Measurements from ENCODE around the gene RAPGEF1. TPM values are rescaled to one million over a fixed set of nuclear protein-coding genes. Genes with fewer than 3 reads are reported as not detected.

The RAPGEF1 gene
- total and polyA plus RNA-seq, 2 experiments from 2014 or later = 26.2 to 29.7 TPM

DNA sequence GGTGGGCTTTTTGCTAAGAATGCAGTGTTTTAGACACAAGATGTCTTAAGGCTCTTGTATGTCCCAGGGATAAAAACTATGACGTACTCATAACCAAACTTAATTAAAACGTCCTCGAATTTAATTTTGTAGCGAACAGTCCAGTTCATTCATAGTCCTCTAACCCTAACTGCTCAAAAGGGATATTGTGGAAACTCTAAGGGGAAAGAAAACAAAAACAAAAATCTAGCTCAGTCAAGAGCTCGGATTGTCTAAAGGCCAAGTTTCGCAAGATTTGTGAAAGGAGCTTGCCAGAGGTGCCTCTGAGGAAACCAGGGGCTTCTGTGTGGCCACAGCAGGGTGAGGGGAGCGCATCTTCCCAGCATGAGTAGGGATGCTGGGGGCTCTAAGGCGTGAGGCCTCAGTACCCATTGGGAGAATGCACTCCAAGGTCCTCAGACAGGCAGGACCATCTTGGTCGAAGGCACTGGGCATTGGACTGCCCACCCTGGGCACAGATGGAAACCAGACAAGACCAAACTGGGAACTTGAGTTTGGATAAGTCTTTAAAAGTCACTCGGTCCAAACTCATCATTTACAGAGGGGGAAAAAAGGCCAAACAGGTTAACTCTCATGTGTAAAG lies 122.8 kb downstream of the RAPGEF1 start:
- Histone ChIP-seq H3K36me3 (replicated peaks; ENCODE audit: insufficient read depth, low read depth) (no peaks in the 10 kb centered on the region), H3K9me2 (replicated peaks; ENCODE audit: insufficient read depth) (no peaks in the 10 kb centered on the region), H2AFZ (no peak overlapping the region), H3K4me2 (no peak overlapping the region), H3K27me3 (no peaks in the 10 kb centered on the region), H3K79me2 (no peaks in the 10 kb centered on the region), H4K20me1 (ENCODE audit: insufficient read depth, poor library complexity, severe bottlenecking) (no peaks in the 10 kb centered on the region), H3K9me3 (ENCODE audit: low read depth) (no peaks in the 10 kb centered on the region), H3K27ac (no peak overlapping the region), H3K4me3 (no peak overlapping the region), H3K4me1 (ENCODE audit: insufficient read depth) (no peaks in the 10 kb centered on the region)
- no peak for DNase-seq (ENCODE audit: low spot score)
- WGBS (ENCODE audit: low lambda C conversion rate, missing lambda C conversion rate) = 81% methylated on average over 10 of the region's 10 CpGs
- TF ChIP-seq, protein P1, sequence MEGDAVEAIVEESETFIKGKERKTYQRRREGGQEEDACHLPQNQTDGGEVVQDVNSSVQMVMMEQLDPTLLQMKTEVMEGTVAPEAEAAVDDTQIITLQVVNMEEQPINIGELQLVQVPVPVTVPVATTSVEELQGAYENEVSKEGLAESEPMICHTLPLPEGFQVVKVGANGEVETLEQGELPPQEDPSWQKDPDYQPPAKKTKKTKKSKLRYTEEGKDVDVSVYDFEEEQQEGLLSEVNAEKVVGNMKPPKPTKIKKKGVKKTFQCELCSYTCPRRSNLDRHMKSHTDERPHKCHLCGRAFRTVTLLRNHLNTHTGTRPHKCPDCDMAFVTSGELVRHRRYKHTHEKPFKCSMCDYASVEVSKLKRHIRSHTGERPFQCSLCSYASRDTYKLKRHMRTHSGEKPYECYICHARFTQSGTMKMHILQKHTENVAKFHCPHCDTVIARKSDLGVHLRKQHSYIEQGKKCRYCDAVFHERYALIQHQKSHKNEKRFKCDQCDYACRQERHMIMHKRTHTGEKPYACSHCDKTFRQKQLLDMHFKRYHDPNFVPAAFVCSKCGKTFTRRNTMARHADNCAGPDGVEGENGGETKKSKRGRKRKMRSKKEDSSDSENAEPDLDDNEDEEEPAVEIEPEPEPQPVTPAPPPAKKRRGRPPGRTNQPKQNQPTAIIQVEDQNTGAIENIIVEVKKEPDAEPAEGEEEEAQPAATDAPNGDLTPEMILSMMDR (IDR thresholded peaks at IDR 0.05; ENCODE audit: poor library complexity) = no peak

DNA sequence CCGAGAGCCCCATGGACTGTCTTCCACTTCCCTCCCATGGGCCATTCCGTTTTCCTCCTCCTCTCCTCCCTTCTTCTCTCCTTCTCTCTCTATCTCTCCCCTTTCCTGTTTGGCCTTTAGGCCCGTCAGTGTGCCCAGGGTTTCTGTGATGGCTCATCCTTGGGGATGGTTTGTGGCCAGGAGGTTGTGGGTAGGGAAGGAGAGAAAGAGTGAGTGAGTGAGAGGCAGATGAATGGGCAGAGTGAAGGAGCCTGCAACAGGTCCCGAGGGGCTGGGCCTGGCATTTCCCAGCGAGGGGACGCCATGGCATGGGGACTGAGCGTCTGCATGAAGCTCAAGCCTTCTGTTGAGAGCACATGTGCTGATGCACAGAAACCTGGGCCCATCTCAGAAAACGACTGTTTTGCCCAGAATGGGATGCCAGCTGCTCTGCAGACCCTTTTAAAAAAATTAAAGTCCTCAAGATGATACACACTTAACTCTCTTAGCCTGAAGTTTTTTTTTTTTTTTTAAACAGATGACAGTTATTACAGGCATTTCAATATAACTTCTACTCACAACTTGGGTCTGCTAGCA lies 125.4 kb downstream of the RAPGEF1 start:
- DNase-seq (ENCODE audit: low spot score) = no peak
- WGBS (ENCODE audit: low lambda C conversion rate, missing lambda C conversion rate) = 90% methylated on average over 7 of the region's 8 CpGs
- no peaks in the 10 kb centered on the region for H3K9me3 ChIP-seq (ENCODE audit: low read depth)
- H3K79me2 ChIP-seq = no peaks in the 10 kb centered on the region
- no peaks in the 10 kb centered on the region for H4K20me1 ChIP-seq (ENCODE audit: insufficient read depth, poor library complexity, severe bottlenecking)
- TF ChIP-seq EZH2 (IDR thresholded peaks at IDR 0.05; ENCODE audit: borderline replicate concordance) (no peak), EZH2phosphoT487 (IDR thresholded peaks at IDR 0.05; ENCODE audit: low read depth, severe bottlenecking, unreplicated experiment) (no peak)
- TF ChIP-seq, protein P1 (IDR thresholded peaks at IDR 0.05; ENCODE audit: poor library complexity) = no peak
- peaks cover 8% of the 10 kb centered on the region for H3K4me1 ChIP-seq (ENCODE audit: insufficient read depth)
- no peak overlapping the region for H3K27ac ChIP-seq
- H3K4me2 ChIP-seq = no peak overlapping the region
- H2AFZ ChIP-seq = no peak overlapping the region
- H3K9me2 ChIP-seq (replicated peaks; ENCODE audit: insufficient read depth) = no peaks in the 10 kb centered on the region
- H3K36me3 ChIP-seq (replicated peaks; ENCODE audit: insufficient read depth, low read depth) = no peaks in the 10 kb centered on the region
- no peaks in the 10 kb centered on the region for H3K27me3 ChIP-seq
- H3K4me3 ChIP-seq = no peak overlapping the region

DNA sequence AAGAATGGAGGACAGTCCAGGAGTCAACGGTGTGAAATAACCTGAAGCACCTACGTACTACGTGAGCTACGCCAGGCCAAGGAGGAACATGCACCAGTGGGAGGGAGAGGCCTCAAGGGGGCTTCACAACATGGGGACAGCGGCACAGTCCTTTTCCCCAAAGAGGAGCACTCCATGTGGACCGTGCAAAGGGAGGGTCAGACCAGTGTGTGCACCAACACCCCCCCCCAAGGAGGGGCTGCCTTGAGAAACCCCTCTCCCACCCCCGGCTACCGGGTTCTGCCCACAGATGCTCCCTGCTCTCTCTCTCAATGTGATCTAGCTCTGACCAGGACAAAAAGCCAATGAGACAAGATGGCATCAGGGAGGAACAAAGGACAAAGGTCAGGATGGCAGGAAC lies 126.0 kb downstream of the RAPGEF1 start:
- TF ChIP-seq EZH2 (IDR thresholded peaks at IDR 0.05; ENCODE audit: borderline replicate concordance) (no peak), EZH2phosphoT487 (IDR thresholded peaks at IDR 0.05; ENCODE audit: low read depth, severe bottlenecking, unreplicated experiment) (no peak)
- TF ChIP-seq, protein P1 (IDR thresholded peaks at IDR 0.05; ENCODE audit: poor library complexity) = no peak
- H3K27ac ChIP-seq = no peak overlapping the region
- no peak overlapping the region for H3K4me2 ChIP-seq
- no peaks in the 10 kb centered on the region for H4K20me1 ChIP-seq (ENCODE audit: insufficient read depth, poor library complexity, severe bottlenecking)
- H3K27me3 ChIP-seq = no peaks in the 10 kb centered on the region
- H3K9me2 ChIP-seq (replicated peaks; ENCODE audit: insufficient read depth) = no peaks in the 10 kb centered on the region
- no peak for DNase-seq (ENCODE audit: low spot score)
- H3K79me2 ChIP-seq = no peaks in the 10 kb centered on the region
- H3K4me1 ChIP-seq (ENCODE audit: insufficient read depth) = peaks cover 13% of the 10 kb centered on the region
- no peaks in the 10 kb centered on the region for H3K9me3 ChIP-seq (ENCODE audit: low read depth)
- WGBS (ENCODE audit: low lambda C conversion rate, missing lambda C conversion rate) = 100% methylated on average over 8 of the region's 8 CpGs
- no peak overlapping the region for H3K4me3 ChIP-seq
- no peak overlapping the region for H2AFZ ChIP-seq
- no peaks in the 10 kb centered on the region for H3K36me3 ChIP-seq (replicated peaks; ENCODE audit: insufficient read depth, low read depth)

Data from hepatocyte (in vitro differentiated cells).